HG02938 (cell line): Measurements from ENCODE around the gene LMF1.

Source experiments
- ATAC-seq: cut with Tn5 transposase; IDR thresholded peaks from one replicate; pipeline ENCODE4 v1.9.1; 2021; ENCODE audit warnings: mild to moderate bottlenecking, moderate library complexity; ENCODE audit not compliant: unreplicated experiment

The LMF1 gene

DNA sequence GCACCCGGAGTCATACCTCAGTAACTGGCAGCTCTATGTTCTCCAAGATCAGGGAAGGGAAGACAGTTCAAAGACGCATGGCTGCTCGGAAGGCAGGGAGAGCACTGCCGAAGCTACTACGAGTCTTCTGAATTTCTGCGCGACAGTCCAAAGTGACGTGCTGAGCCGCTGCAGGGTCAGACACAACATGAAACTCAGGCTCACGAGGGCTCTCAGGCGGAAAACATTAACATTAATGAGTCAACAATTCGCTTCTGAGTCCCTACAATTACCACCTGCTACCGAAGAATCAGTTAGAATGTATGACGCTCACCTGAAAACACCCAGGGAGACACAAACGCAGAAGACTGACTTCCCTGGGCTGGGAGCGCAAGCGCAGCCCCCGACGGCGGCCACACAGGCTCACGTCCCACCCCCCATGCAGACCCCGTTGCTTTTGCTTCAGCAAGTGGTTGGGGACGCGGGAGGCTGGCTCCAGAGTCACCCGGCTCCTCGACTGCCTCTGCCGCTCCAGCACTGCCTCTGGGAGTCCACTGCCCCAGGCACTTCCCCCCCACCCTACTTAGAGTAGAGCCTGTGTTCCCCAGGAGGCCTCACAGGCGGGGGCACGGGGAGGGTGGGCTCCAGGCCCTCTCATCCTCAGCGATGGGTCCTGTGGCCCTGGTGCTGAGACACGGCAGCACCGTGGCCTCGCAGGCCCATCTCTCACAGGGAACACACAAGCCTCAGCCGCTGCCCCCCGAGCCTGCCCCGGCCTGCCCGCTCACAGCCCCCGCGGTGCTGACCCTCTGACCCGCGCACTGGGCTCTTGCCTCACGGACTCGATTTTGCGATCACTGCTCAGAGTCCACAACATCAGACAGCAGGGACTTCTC lies 38.9 kb downstream of the LMF1 start:
- no peak for ATAC-seq

DNA sequence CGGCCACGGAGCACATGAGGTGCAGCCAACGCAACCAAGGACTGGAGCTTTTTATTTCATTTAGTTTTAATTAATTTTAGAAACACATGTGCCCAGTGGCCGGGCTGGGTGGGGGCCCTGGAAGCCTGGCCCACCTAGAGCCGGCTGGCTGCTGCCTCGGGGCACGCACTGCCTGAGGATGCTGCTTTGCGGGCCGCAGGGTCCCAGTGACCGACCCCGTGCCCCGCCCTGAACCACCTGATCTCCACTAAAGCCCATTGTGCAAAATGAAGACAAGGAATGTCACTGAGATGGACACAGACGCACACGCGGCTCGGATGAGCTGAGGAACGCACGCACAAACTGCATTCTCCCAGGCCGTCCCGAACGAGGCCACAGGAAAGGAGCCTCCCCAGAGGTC lies 39.6 kb downstream of the LMF1 start:
- no peak for ATAC-seq

DNA sequence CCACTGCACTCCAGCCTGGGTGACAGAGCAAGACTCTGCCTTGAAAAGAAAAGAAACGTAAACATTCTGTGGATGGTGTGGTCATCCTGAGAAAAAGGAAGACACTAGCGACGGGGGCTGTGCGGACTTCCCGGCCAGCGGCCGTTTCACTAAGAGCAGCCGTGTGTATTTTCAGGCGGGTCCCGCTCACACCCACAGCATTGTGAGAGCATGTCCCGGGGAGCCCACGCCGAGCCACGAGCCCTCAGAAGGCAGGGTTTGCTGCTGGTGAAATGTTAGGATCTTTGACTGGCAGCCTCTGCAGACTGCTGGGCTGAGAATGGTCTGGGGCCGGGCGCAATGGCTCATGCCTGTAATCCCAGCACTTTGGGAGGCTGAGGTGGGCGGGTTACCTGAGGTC lies 40.3 kb downstream of the LMF1 start:
- ATAC-seq: no peak

GRCh38 chr16:930076-930475 lies 40.7 kb downstream of the LMF1 start:
- no peak for ATAC-seq

- no peak for ATAC-seq
These were observed 41.3 kb downstream of the LMF1 start for GRCh38 chr16:929227-930073.

DNA sequence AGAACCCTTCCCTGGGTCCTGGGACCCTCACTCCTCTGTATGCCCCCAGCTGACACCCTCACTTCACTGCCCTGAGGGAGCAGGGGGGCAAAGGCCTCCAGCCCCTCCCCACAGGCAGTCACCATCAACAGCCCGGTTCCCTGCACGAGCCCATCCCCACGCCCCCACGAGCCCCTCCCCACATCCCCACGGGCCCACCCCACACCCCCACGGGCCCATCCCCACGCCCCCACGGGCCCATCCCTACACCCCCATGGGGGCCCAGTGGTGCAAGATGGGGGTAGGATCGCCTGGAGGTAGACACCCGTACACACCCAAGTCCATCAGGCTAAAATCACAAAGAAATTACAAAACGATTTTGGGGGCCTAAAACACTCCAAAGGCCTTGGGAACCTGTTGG lies 42.3 kb downstream of the LMF1 start:
- no peak for ATAC-seq

DNA sequence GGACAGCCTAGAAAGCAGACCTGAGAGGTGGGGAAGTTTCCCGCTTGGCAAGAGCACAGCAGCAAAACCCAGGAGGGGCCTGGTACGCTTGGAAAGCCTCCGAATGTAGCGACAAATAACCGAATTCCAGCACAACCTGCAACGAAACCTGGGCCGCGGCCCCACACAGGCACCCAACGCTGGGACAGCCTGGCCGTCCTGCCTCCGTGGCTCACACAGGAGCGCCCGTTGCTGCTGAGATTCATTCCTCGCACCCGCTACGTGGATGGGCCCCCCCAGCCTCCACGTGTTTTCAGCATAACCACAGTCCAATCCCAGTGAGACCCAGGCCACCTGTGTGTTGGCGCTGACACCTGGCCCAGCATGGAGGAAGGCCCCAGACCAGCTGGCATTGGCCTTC lies 42.9 kb downstream of the LMF1 start:
- no peak for ATAC-seq

- ATAC-seq: no peak
These were observed 43.4 kb downstream of the LMF1 start for GRCh38 chr16:927406-927805.

DNA sequence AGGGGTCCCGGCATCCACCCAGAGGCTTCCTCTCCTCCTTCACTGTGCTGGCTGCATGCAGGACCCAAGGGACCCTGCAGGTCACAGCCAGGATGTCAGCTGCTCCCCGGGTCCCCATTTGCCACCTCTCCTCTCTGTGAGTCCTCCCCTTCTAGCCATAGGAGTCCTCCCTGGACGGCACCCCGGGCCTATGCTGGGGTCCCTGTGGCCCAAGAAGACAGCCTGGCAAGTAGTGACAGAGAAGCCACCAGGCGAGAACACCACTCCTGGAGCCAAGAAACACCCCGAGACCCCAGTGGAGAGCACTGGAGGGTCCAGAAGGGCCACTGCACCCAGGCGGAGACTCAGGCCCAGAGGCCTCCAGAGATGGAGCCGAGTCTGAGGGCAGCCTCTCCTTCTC lies 44.1 kb downstream of the LMF1 start:
- ATAC-seq: no peak

GRCh38 chr16:924806-925205 lies 46.0 kb downstream of the LMF1 start:
- no peak for ATAC-seq

GRCh38 chr16:924063-924462 lies 46.7 kb downstream of the LMF1 start:
- ATAC-seq: no peak

DNA sequence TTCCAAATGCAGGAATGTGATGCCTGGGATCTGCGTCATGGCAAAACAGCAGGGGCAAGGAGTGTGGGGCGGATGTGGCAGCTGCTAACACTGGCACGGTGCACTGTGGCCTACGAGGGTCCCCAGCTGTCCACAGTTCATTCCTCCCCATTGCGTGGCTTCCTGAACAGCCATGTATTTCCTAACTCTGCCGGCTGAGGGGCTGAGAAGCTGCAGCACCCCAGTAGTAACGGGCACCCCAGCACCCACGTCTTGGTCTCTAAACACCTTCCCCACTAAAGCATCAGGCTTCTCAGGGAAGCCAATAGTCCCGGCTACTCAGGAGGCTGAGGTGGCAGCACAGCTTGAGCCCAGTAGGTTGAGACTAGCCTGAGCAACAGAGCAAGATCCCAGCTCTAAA lies 47.6 kb downstream of the LMF1 start:
- ATAC-seq: no peak

DNA sequence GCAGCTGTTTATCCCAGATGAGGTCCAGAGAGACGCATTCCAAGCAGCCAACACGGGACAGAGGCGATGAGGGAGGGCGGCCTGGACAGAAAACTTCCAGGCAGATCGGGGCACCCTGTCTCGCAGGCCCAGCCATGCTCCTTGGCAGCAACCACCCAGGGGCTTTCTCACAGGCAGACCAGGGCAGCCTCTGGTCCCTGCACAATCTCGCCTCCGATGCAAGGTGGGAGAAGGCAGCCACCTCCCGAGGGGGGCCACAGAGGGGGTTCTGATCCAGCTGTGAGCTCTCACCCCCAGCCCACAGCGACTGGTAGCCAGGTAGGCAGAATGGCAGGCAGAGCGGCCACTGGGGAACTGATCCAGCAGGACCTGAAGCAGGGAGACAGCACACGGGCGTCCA lies 48.7 kb downstream of the LMF1 start:
- no peak for ATAC-seq

- ATAC-seq: no peak
These were observed 49.4 kb downstream of the LMF1 start for GRCh38 chr16:921321-921905.

- ATAC-seq: no peak
These were observed 50.1 kb downstream of the LMF1 start for GRCh38 chr16:920717-921116.

GRCh38 chr16:920051-920681 lies 50.6 kb downstream of the LMF1 start:
- no peak for ATAC-seq

DNA sequence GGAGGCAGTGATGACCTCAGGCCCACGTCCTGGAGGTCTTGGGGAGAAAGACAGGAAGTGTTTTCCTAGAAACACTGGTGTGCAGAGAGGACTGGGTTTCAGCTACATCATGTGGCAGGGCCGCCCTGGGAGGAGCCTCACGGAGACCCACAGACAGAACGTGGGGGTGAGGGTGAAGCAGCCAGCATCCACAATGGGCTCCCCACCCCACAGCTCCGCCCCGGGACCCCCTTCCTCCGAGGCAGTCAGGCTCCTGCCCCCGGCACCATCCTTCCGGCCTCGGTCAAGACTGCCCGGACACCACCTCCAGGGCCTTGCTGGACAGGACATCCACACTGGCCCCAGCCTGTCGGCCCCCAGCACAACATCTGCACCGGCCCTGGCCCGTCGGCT lies 51.1 kb downstream of the LMF1 start:
- ATAC-seq: no peak

- no peak for ATAC-seq
These were observed 51.8 kb downstream of the LMF1 start for GRCh38 chr16:918741-919657.

- ATAC-seq: no peak
These were observed 52.7 kb downstream of the LMF1 start for GRCh38 chr16:918068-918467.

DNA sequence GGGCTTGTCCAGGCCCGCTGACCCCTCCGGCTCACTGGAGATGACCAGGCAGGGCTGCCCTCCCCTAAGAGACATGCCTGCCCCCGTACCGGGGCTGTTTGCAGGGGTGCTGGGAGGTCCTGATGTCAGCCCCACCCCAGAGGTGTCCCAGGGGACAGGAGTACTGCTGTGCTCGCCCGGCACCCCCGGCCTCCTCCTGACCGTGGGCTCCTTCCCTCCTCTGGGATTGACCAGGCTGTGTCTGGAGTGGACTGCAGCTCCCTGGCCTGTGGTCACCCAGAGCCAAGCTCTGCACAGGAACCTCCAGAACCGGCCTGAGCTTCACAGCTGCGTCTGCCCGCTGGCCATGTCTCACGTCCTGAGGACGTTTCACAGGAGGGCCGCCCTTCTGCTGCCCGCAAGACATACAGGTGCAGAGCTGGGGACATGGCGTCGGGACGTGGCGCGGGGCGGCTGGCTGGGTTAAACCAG lies 53.2 kb downstream of the LMF1 start:
- no peak for ATAC-seq
